AG10803 (cell line): ENCODE data around the gene BCL6B.

Experiments used
- DNase-seq: peaks from one replicate; pipeline ENCODE4 v3.0.0; 2010; ENCODE audit warnings: low read depth
- H3K4me3 ChIP-seq: 2 replicates; pipeline ENCODE4 v1.5.1; 2011; ENCODE audit warnings: mild to moderate bottlenecking, low read length, control low read depth
- CTCF ChIP-seq: conservative IDR thresholded peaks from 2 replicates; pipeline ENCODE4 v1.5.1; 2011; ENCODE audit warnings: mild to moderate bottlenecking, low read length, control low read depth, inconsistent platforms

The BCL6B gene

GRCh38 chr17:7034955-7035590 lies 12.2 kb downstream of the BCL6B start:
- H3K4me3 ChIP-seq: peak overlapping the region; percentile 82
- no peak for TF ChIP-seq CTCF
- DNase-seq: no peak

GRCh38 chr17:7035591-7036368 lies 12.9 kb downstream of the BCL6B start, which contains the start of gene SLC16A13:
SLC16A13 (plus strand) TSS chr17:7036015; CDS start chr17:7036383, 368 bp downstream.
- H3K4me3 ChIP-seq: peak within 1 kb of the TSS; percentile 82
- DNase-seq: peak; percentile 92
- no peak for TF ChIP-seq CTCF

- no peak for DNase-seq
- TF ChIP-seq CTCF: no peak
- no peak overlapping the region for H3K4me3 ChIP-seq
Observed at GRCh38 chr17:7038025-7038862, 15.4 kb downstream of the BCL6B start.

GRCh38 chr17:7039832-7040231 lies 17.0 kb downstream of the BCL6B start:
- no peak for DNase-seq
- no peak overlapping the region for H3K4me3 ChIP-seq
- TF ChIP-seq CTCF: no peak

GRCh38 chr17:7041607-7042500 lies 19.0 kb downstream of the BCL6B start:
- no peak for TF ChIP-seq CTCF
- no peak for DNase-seq
- H3K4me3 ChIP-seq: no peak overlapping the region

GRCh38 chr17:7042501-7043181 lies 19.8 kb downstream of the BCL6B start:
- TF ChIP-seq CTCF: no peak
- H3K4me3 ChIP-seq: peak overlapping the region; percentile 53; the same call in 1 of the 2 replicates
- no peak for DNase-seq
